PC-3 (cell line): Measurements from ENCODE around the gene TRPC1. TPM values are rescaled to one million over a fixed set of nuclear protein-coding genes. Genes with fewer than 3 reads are reported as not detected.

ENCODE experiments used
- ATAC-seq: fragments of 200-7000 bp; cut with Tn5 transposase; 2 replicates; pipeline ENCODE4 v1.9.1; 2020; ENCODE audit warnings: mild to moderate bottlenecking, moderate library complexity
- BruUV-seq: library from RNA; stranded (reverse); fragments of 400-500 nt; replicated peaks from 2 replicates; lab custom pipeline; 2021; lab: Mats Ljungman, UMichigan
- CTCF ChIA-PET: fragments of 300-600 bp; sonication (Branson Sonifier 250); formaldehyde crosslinking; loops from one replicate; lab custom pipeline; 2022; ENCODE audit warnings: antibody characterized with exemption; lab: Charles Lee
- POLR2A ChIA-PET: fragments of 300-600 bp; sonication (Branson Sonifier 250); formaldehyde crosslinking; loops from one replicate; lab custom pipeline; 2022; ENCODE audit warnings: antibody characterized with exemption; ENCODE audit not compliant: unreplicated experiment; lab: Charles Lee
- DNase-seq: peaks from one replicate; pipeline ENCODE4 v3.0.0-alpha.2; 2015
- H2AFZ ChIP-seq: fragments of 300-600 bp; sonication (generic); 2 replicates; pipeline ENCODE4 v1.6.0; 2016; ENCODE audit warnings: antibody characterized with exemption, low read length
- H3F3A ChIP-seq: fragments of 300-600 bp; sonication (generic); one replicate; pipeline ENCODE4 v1.6.0; 2017; ENCODE audit warnings: antibody characterized with exemption, low read length, control low read depth, mild to moderate bottlenecking; ENCODE audit not compliant: unreplicated experiment
- H3K27ac ChIP-seq: fragments of 300-600 bp; sonication (generic); 2 replicates; pipeline ENCODE4 v1.5.1; 2016; ENCODE audit warnings: mild to moderate bottlenecking, low read length
- H3K27me3 ChIP-seq: fragments of 300-600 bp; sonication (generic); 2 replicates; pipeline ENCODE4 v1.6.1; 2016; ENCODE audit warnings: low read length, mixed read lengths
- H3K36me3 ChIP-seq: fragments of 300-600 bp; sonication (generic); 2 replicates; pipeline ENCODE4 v1.6.1; 2016; ENCODE audit warnings: low read depth, mixed run types, low read length, mixed read lengths
- H3K4me1 ChIP-seq: fragments of 300-600 bp; sonication (generic); 2 replicates; pipeline ENCODE4 v1.5.1; 2016; ENCODE audit warnings: low read length; ENCODE audit not compliant: insufficient read depth
- H3K4me2 ChIP-seq: fragments of 300-600 bp; sonication (generic); 2 replicates; pipeline ENCODE4 v1.6.0; 2016; ENCODE audit warnings: low read length
- H3K4me3 ChIP-seq: fragments of 300-600 bp; sonication (generic); 2 replicates; pipeline ENCODE4 v1.5.1; 2016; ENCODE audit warnings: mild to moderate bottlenecking, low read length, mixed read lengths
- H3K79me2 ChIP-seq: fragments of 300-600 bp; sonication (generic); 2 replicates; pipeline ENCODE4 v1.6.1; 2017; ENCODE audit warnings: low read length, mixed read lengths
- H3K9ac ChIP-seq: fragments of 300-600 bp; sonication (generic); 2 replicates; pipeline ENCODE4 v1.6.0; 2016; ENCODE audit warnings: mild to moderate bottlenecking, low read length
- H3K9me2 ChIP-seq: fragments of 300-600 bp; sonication (generic); replicated peaks from 2 replicates; pipeline ENCODE4 v1.6.1; 2016; ENCODE audit warnings: mixed run types, low read length, mixed read lengths
- H3K9me3 ChIP-seq: fragments of 300-600 bp; sonication (generic); 2 replicates; pipeline ENCODE4 v1.6.1; 2016; ENCODE audit warnings: low read length, mixed read lengths
- H4K20me1 ChIP-seq: fragments of 300-600 bp; sonication (generic); 2 replicates; pipeline ENCODE4 v1.6.1; 2016; ENCODE audit warnings: low read length, mixed read lengths
- CTCF ChIP-seq: fragments of 300-600 bp; sonication (generic); conservative IDR thresholded peaks from 2 replicates; pipeline ENCODE4 v1.5.1; 2017; ENCODE audit warnings: antibody characterized with exemption, low read depth, mild to moderate bottlenecking, low read length
- EZH2 ChIP-seq: fragments of 300-600 bp; sonication (generic); IDR thresholded peaks from one replicate; pipeline ENCODE4 v1.6.1; 2017; ENCODE audit warnings: antibody characterized with exemption, mild to moderate bottlenecking, low read length; ENCODE audit not compliant: unreplicated experiment
- EZH2phosphoT487 ChIP-seq: fragments of 300-600 bp; sonication (generic); IDR thresholded peaks from 2 replicates; pipeline ENCODE4 v1.6.1; 2018; ENCODE audit warnings: mild to moderate bottlenecking, antibody characterized with exemption, low read length, borderline replicate concordance
- intact Hi-C: fragments of 100-400 bp; cut with micrococcal nuclease; formaldehyde crosslinking; loops from 2 replicates; pipeline ENCODE4 v1.9.0; 2023
- total RNA-seq: library from RNA; depleted of rRNA; stranded (reverse); fragments of >200 nt; gene quantifications from 2 replicates; pipeline ENCODE4 v1.2.3, GENCODE V29; 2014

The TRPC1 gene
- total RNA-seq, 1 experiment from 2014 or later = 1.7 TPM

GRCh38 chr3:142795332-142795731, 71.5 kb downstream of the TRPC1 start:
- H3K4me1 ChIP-seq = peaks cover 5% of the 10 kb centered on the region; the same call in 1 of the 2 replicates
- no peak overlapping the region for H3K27ac ChIP-seq
- no peaks in the 10 kb centered on the region for H3K9me2 ChIP-seq
- intact Hi-C loops = no loop called here
- H3F3A ChIP-seq = no peaks in the 10 kb centered on the region
- no peak overlapping the region for H3K9ac ChIP-seq
- no TSS peak for BruUV-seq
- ChIA-PET POLR2A (no interaction called here), CTCF (no interaction called here)
- no peak for DNase-seq
- no peaks in the 10 kb centered on the region for H3K36me3 ChIP-seq
- H2AFZ ChIP-seq = no peak overlapping the region
- TF ChIP-seq CTCF = no peak
- no peak for TF ChIP-seq EZH2
- TF ChIP-seq EZH2phosphoT487 = no peak
- no peak overlapping the region for H3K4me3 ChIP-seq
- H3K27me3 ChIP-seq = no peaks in the 10 kb centered on the region
- no peaks in the 10 kb centered on the region for H3K9me3 ChIP-seq
- no peak for ATAC-seq
- H3K79me2 ChIP-seq = no peaks in the 10 kb centered on the region
- no peak overlapping the region for H3K4me2 ChIP-seq
- H4K20me1 ChIP-seq = no peaks in the 10 kb centered on the region

- H3F3A ChIP-seq = no peaks in the 10 kb centered on the region
- intact Hi-C loops = no loop called here
- H3K27me3 ChIP-seq = no peaks in the 10 kb centered on the region
- no TSS peak for BruUV-seq
- H3K9me3 ChIP-seq = no peaks in the 10 kb centered on the region
- H3K79me2 ChIP-seq = no peaks in the 10 kb centered on the region
- H3K9ac ChIP-seq = no peak overlapping the region
- TF ChIP-seq CTCF (no peak), EZH2phosphoT487 (no peak), EZH2 (no peak)
- no peak overlapping the region for H3K4me2 ChIP-seq
- H3K4me3 ChIP-seq = no peak overlapping the region
- H3K27ac ChIP-seq = no peak overlapping the region
- ChIA-PET CTCF (no interaction called here), POLR2A (no interaction called here)
- no peaks in the 10 kb centered on the region for H3K9me2 ChIP-seq
- no peak for DNase-seq
- H3K36me3 ChIP-seq = no peaks in the 10 kb centered on the region
- H4K20me1 ChIP-seq = no peaks in the 10 kb centered on the region
- no peaks in the 10 kb centered on the region for H3K4me1 ChIP-seq
- no peak overlapping the region for H2AFZ ChIP-seq
- no peak for ATAC-seq
These were observed 73.0 kb downstream of the TRPC1 start for GRCh38 chr3:142796823-142797222.

GRCh38 chr3:142801746-142802145, 77.9 kb downstream of the TRPC1 start:
- Histone ChIP-seq H3K27me3 (no peaks in the 10 kb centered on the region), H3K9me2 (no peaks in the 10 kb centered on the region), H4K20me1 (no peaks in the 10 kb centered on the region), H3K4me1 (peaks cover 14% of the 10 kb centered on the region), H3K9me3 (no peaks in the 10 kb centered on the region), H3K79me2 (no peaks in the 10 kb centered on the region), H3K36me3 (no peaks in the 10 kb centered on the region), H2AFZ (no peak overlapping the region), H3K27ac (no peak overlapping the region), H3K9ac (no peak overlapping the region), H3F3A (no peaks in the 10 kb centered on the region), H3K4me3 (no peak overlapping the region), H3K4me2 (no peak overlapping the region)
- TF ChIP-seq CTCF (no peak), EZH2 (no peak), EZH2phosphoT487 (no peak)
- intact Hi-C loops = no loop called here
- no TSS peak for BruUV-seq
- ATAC-seq (no peak), DNase-seq (no peak)
- ChIA-PET POLR2A (no interaction called here), CTCF (no interaction called here)
